ENCODE measurements around the gene FBXL19. TPM values are rescaled to one million over a fixed set of nuclear protein-coding genes. Genes with fewer than 3 reads are reported as not detected.

FBXL19 gene
- total and polyA plus RNA-seq, 4 donors: 0.31 to 4.8 (median 2.7) TPM

DNA sequence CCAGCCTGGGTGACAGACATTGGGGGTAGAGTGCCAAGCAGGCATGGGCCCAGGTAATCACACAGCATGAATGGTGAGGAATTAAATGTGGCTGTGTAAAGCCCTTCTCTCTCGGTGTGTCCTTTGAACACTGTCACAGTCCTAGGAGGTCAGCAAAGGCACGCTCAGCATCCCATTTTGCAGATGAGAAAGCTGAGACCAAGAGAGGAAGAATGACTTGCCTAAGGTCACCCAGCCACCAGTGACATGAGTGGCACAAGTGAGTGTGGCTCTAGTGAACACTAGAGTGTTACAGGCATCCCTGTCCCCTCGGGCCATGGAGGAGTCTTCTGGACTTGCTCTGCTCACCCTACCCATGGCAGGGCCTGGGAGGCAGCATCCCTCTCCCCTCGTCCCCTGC, 16.3 kb upstream of the FBXL19 start:
- whole genome bisulfite sequencing: 92% methylated on average over 4 of the region's 4 CpGs
- peaks cover 0 to 17% (median 0%) of the 10 kb centered on the region in 4 donors for H3K4me1 ChIP-seq (ENCODE audit: control insufficient read depth in 4 of 4, insufficient read depth in 4 of 4, low read length in 3 of 4)

DNA sequence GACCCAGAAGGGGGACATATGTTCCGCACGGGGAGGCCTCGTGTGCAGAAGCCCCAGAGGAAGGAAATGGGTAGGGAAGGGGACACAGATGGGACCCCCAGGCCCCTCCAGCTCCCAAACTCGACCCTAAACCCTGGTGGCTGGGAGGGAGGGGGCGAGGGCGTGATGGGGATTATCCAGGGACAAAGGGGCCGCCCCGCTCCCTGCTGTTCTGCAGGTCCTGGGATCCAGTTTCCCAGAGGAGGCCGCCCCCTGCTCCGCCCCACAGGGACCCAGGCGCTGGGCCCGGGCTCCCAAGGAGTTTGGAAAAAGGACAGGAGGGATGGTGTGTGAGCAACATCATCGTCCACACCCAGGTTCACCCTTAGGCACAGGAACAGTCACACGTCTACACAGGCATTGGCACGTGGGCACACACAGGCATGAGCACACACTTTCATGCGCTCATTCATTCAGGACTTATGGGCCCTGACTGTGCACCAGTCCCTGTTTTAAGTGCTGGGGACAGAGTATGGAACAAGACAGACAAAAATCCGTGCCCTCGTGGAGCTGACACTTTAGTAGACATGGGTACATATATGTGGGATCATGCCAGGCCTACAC, 12.8 kb upstream of the FBXL19 start:
- Histone ChIP-seq H3K27me3 (ENCODE audit: control insufficient read depth in 4 of 4, insufficient read depth in 4 of 4, low read length in 3 of 4) (no peaks in the 10 kb centered on the region), H3K9ac (ENCODE audit: low read depth in 1 of 2, low read length in 2 of 2) (no peak overlapping the region), H3K9me3 (ENCODE audit: control insufficient read depth in 4 of 4, low read length in 3 of 4) (no peaks in the 10 kb centered on the region), H3K27ac (ENCODE audit: low read depth in 1 of 2, low read length in 2 of 2) (no peak overlapping the region), H3K4me1 (ENCODE audit: control insufficient read depth in 4 of 4, insufficient read depth in 4 of 4, low read length in 3 of 4) (no peaks in the 10 kb centered on the region), H3K4me3 (ENCODE audit: low read depth in 1 of 3, low read length in 3 of 3) (no peak overlapping the region), H3K36me3 (ENCODE audit: control insufficient read depth in 4 of 4, insufficient read depth in 3 of 4, low read depth in 1 of 4, low read length in 3 of 4) (no peaks in the 10 kb centered on the region)
- TF ChIP-seq FOXA1 (IDR thresholded peaks at IDR 0.05): no peak
- no peak for TF ChIP-seq FOXA2 (IDR thresholded peaks at IDR 0.05)
- TF ChIP-seq, protein P1, sequence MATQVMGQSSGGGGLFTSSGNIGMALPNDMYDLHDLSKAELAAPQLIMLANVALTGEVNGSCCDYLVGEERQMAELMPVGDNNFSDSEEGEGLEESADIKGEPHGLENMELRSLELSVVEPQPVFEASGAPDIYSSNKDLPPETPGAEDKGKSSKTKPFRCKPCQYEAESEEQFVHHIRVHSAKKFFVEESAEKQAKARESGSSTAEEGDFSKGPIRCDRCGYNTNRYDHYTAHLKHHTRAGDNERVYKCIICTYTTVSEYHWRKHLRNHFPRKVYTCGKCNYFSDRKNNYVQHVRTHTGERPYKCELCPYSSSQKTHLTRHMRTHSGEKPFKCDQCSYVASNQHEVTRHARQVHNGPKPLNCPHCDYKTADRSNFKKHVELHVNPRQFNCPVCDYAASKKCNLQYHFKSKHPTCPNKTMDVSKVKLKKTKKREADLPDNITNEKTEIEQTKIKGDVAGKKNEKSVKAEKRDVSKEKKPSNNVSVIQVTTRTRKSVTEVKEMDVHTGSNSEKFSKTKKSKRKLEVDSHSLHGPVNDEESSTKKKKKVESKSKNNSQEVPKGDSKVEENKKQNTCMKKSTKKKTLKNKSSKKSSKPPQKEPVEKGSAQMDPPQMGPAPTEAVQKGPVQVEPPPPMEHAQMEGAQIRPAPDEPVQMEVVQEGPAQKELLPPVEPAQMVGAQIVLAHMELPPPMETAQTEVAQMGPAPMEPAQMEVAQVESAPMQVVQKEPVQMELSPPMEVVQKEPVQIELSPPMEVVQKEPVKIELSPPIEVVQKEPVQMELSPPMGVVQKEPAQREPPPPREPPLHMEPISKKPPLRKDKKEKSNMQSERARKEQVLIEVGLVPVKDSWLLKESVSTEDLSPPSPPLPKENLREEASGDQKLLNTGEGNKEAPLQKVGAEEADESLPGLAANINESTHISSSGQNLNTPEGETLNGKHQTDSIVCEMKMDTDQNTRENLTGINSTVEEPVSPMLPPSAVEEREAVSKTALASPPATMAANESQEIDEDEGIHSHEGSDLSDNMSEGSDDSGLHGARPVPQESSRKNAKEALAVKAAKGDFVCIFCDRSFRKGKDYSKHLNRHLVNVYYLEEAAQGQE (IDR thresholded peaks at IDR 0.05): no peak
- no peak for TF ChIP-seq HNF4A (conservative IDR thresholded peaks at IDR 0.05)
- TF ChIP-seq TAF1 (conservative IDR thresholded peaks at IDR 0.05): no peak
- DNase-seq (ENCODE audit: low spot score): no peak
- 80% methylated on average over 18 of the region's 18 CpGs for WGBS

More for the DNA sequence above, 16.3 kb upstream of the FBXL19 start:
- TF ChIP-seq RAD21 (IDR thresholded peaks at IDR 0.05) (no peak), RXRA (IDR thresholded peaks at IDR 0.05) (no peak), HNF4G (IDR thresholded peaks at IDR 0.05) (no peak), FOXA1 (IDR thresholded peaks at IDR 0.05) (no peak), JUND (IDR thresholded peaks at IDR 0.05) (no peak), TAF1 (conservative IDR thresholded peaks at IDR 0.05) (no peak), FOXA2 (IDR thresholded peaks at IDR 0.05) (no peak)
- TF ChIP-seq, protein P2, sequence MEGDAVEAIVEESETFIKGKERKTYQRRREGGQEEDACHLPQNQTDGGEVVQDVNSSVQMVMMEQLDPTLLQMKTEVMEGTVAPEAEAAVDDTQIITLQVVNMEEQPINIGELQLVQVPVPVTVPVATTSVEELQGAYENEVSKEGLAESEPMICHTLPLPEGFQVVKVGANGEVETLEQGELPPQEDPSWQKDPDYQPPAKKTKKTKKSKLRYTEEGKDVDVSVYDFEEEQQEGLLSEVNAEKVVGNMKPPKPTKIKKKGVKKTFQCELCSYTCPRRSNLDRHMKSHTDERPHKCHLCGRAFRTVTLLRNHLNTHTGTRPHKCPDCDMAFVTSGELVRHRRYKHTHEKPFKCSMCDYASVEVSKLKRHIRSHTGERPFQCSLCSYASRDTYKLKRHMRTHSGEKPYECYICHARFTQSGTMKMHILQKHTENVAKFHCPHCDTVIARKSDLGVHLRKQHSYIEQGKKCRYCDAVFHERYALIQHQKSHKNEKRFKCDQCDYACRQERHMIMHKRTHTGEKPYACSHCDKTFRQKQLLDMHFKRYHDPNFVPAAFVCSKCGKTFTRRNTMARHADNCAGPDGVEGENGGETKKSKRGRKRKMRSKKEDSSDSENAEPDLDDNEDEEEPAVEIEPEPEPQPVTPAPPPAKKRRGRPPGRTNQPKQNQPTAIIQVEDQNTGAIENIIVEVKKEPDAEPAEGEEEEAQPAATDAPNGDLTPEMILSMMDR (IDR thresholded peaks at IDR 0.05; ENCODE audit: low read depth, low read length, missing input control): no peak
- TF ChIP-seq, protein P3, sequence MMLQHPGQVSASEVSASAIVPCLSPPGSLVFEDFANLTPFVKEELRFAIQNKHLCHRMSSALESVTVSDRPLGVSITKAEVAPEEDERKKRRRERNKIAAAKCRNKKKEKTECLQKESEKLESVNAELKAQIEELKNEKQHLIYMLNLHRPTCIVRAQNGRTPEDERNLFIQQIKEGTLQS (IDR thresholded peaks at IDR 0.05): no peak
- TF ChIP-seq, protein P4, sequence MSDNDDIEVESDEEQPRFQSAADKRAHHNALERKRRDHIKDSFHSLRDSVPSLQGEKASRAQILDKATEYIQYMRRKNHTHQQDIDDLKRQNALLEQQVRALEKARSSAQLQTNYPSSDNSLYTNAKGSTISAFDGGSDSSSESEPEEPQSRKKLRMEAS (IDR thresholded peaks at IDR 0.05): no peak
- no peaks in the 10 kb centered on the region for H3K36me3 ChIP-seq (ENCODE audit: control insufficient read depth in 4 of 4, insufficient read depth in 3 of 4, low read depth in 1 of 4, low read length in 3 of 4)
- H3K27me3 ChIP-seq (ENCODE audit: control insufficient read depth in 4 of 4, insufficient read depth in 4 of 4, low read length in 3 of 4): no peaks in the 10 kb centered on the region
- DNase-seq (ENCODE audit: low spot score): no peak
- no peak overlapping the region for H3K9ac ChIP-seq (ENCODE audit: low read depth in 1 of 2, low read length in 2 of 2)
- no peaks in the 10 kb centered on the region for H3K9me3 ChIP-seq (ENCODE audit: control insufficient read depth in 4 of 4, low read length in 3 of 4)
- no peak overlapping the region for H3K27ac ChIP-seq (ENCODE audit: low read depth in 1 of 2, low read length in 2 of 2)
- H3K4me3 ChIP-seq (ENCODE audit: low read depth in 1 of 3, low read length in 3 of 3): no peak overlapping the region
